HepG2 (cell line): ENCODE measurements around the gene VAV2. TPM values are rescaled to one million over a fixed set of nuclear protein-coding genes. Genes with fewer than 3 reads are reported as not detected.

Source experiments
- ATAC-seq: fragments of 200-7000 bp; cut with Tn5 transposase; 3 replicates; pipeline ENCODE4 v1.9.1; 2020; ENCODE audit warnings: mild to moderate bottlenecking, moderate library complexity
- BruUV-seq: library from RNA; stranded (reverse); fragments of 400-500 nt; replicated peaks from 2 replicates; lab custom pipeline; 2021; lab: Mats Ljungman, UMichigan
- CTCF ChIA-PET: fragments of 300-600 bp; formaldehyde crosslinking; extraction: SDS; loops from one replicate; lab custom pipeline; 2021; ENCODE audit warnings: low total read pairs, inconsistent platforms, low intra/inter-chr PET ratio; lab: Yijun Ruan, JAX
- POLR2A ChIA-PET: fragments of 350-600 bp; sonication (Branson Sonifier 250); formaldehyde crosslinking; loops from one replicate; lab custom pipeline; 2020; ENCODE audit warnings: antibody characterized with exemption, inconsistent platforms; lab: Yijun Ruan, JAX
- DNase-seq: peaks from one replicate; pipeline ENCODE4 v3.0.0-alpha.2; 2015; ENCODE audit warnings: low spot score
- FAIRE-seq: peaks from 3 replicates; lab custom pipeline; 2011; peaks lifted over from hg19 to GRCh38; lab: Jason Lieb, UNC
- H2AFZ ChIP-seq: one replicate; pipeline ENCODE4 v1.6.1; 2011; ENCODE audit warnings: low read length, inconsistent platforms
- H3K27ac ChIP-seq: fragments of 300-600 bp; 3 replicates; pipeline ENCODE4 v1.8.0; 2011; ENCODE audit warnings: mixed run types, mild to moderate bottlenecking, mixed read lengths, low read length, inconsistent platforms; ENCODE audit not compliant: insufficient read depth; ENCODE audit errors: extremely low read length
- H3K27me3 ChIP-seq, 2 experiments: fragments of 200-600 bp in 1 of 2; 2 replicates in 1 of 2; 3 replicates in 1 of 2; pipeline versions ENCODE4 v1.6.0 to v1.8.0; 2011; ENCODE audit warnings: low read length in 2 of 2, mild to moderate bottlenecking in 2 of 2, moderate library complexity in 2 of 2, inconsistent platforms in 1 of 2; ENCODE audit not compliant: insufficient read depth in 2 of 2, control insufficient read depth in 1 of 2
- H3K36me3 ChIP-seq, 2 experiments: fragments of 200-600 bp in 1 of 2; replicated peaks in 1 of 2; 2 replicates in 1 of 2; 3 replicates in 1 of 2; pipeline versions ENCODE4 v1.5.1 to v1.8.0; 2011; ENCODE audit warnings: low read length in 2 of 2, inconsistent platforms in 1 of 2; ENCODE audit not compliant: insufficient read depth in 2 of 2, control insufficient read depth in 1 of 2
- H3K4me1 ChIP-seq: 2 replicates; pipeline ENCODE4 v1.5.1; 2012; ENCODE audit warnings: low read length, inconsistent platforms; ENCODE audit not compliant: insufficient read depth
- H3K4me2 ChIP-seq: 2 replicates; pipeline ENCODE4 v1.6.0; 2011; ENCODE audit warnings: low read depth, low read length, inconsistent platforms
- H3K4me3 ChIP-seq, 3 experiments: fragments of 200-600 bp in 1 of 3; sonication (generic), shearing (Covaris generic) in 1 of 3; replicated peaks in 1 of 3; 2 replicates each; pipeline ENCODE4 v1.5.1; 2011 to 2016; ENCODE audit warnings: low read length in 3 of 3, inconsistent platforms in 2 of 3, low read depth in 2 of 3, mild to moderate bottlenecking in 2 of 3, control low read depth in 1 of 3, mixed read lengths in 1 of 3; ENCODE audit not compliant: insufficient read depth in 1 of 3
- H3K79me2 ChIP-seq: one replicate; pipeline ENCODE4 v1.6.1; 2011; ENCODE audit warnings: low read length, inconsistent platforms; ENCODE audit not compliant: insufficient read depth
- H3K9ac ChIP-seq: 2 replicates; pipeline ENCODE4 v1.6.0; 2011; ENCODE audit warnings: mild to moderate bottlenecking, low read depth, low read length, inconsistent platforms; ENCODE audit not compliant: insufficient read depth
- H3K9me3 ChIP-seq: 2 replicates; pipeline ENCODE4 v1.5.1; 2012; ENCODE audit warnings: mild to moderate bottlenecking, low read length
- H4K20me1 ChIP-seq: 2 replicates; pipeline ENCODE4 v1.6.0; 2011; ENCODE audit warnings: inconsistent platforms, mild to moderate bottlenecking, low read length, moderate library complexity; ENCODE audit not compliant: insufficient read depth
- HINFP ChIP-seq: sonication (generic); formaldehyde crosslinking; IDR thresholded peaks from 2 replicates; pipeline ENCODE4 v1.4.0; 2020; ENCODE audit warnings: low read depth, mild to moderate bottlenecking, missing genetic modification reagents
- NCOR1 ChIP-seq: fragments of 200-600 bp; sonication (generic); IDR thresholded peaks from 2 replicates; pipeline ENCODE4 v1.7.0; 2017; ENCODE audit warnings: antibody characterized with exemption, low read length, borderline replicate concordance
- RNF2 ChIP-seq: fragments of 450-650 bp; conservative IDR thresholded peaks from 2 replicates; pipeline ENCODE4 v1.6.1; 2016; ENCODE audit warnings: low read depth
- SP2 ChIP-seq: sonication (generic); formaldehyde crosslinking; IDR thresholded peaks from 2 replicates; pipeline ENCODE4 v1.5.1; 2020; ENCODE audit warnings: mild to moderate bottlenecking, missing genetic modification reagents
- ZBTB3 ChIP-seq: sonication (generic); formaldehyde crosslinking; IDR thresholded peaks from 2 replicates; pipeline ENCODE4 v1.4.0; 2020; ENCODE audit warnings: low read depth, mild to moderate bottlenecking, moderate library complexity, missing genetic modification reagents, borderline replicate concordance
- ZFP36 ChIP-seq: fragments of 150-350 bp; IDR thresholded peaks from 2 replicates; pipeline ENCODE4 v1.6.1; 2018; ENCODE audit warnings: borderline replicate concordance, low read length, low read depth; ENCODE audit not compliant: partially characterized antibody
- ZMYM3 ChIP-seq: sonication (generic); formaldehyde crosslinking; IDR thresholded peaks from 2 replicates; pipeline ENCODE4 v1.5.1; 2020; ENCODE audit warnings: mild to moderate bottlenecking, missing genetic modification reagents
- ZNF20 ChIP-seq: sonication (generic); formaldehyde crosslinking; IDR thresholded peaks from 2 replicates; pipeline ENCODE4 v1.4.0; 2020; ENCODE audit warnings: mild to moderate bottlenecking, moderate library complexity, missing genetic modification reagents
- ZNF572 ChIP-seq: sonication (generic); formaldehyde crosslinking; IDR thresholded peaks from 2 replicates; pipeline ENCODE4 v1.5.1; 2020; ENCODE audit warnings: mild to moderate bottlenecking, missing genetic modification reagents
- ZNF616 ChIP-seq: sonication (generic); formaldehyde crosslinking; IDR thresholded peaks from 2 replicates; pipeline ENCODE4 v1.5.0; 2020; ENCODE audit warnings: low read depth, mild to moderate bottlenecking, missing genetic modification reagents
- whole genome bisulfite sequencing: methylation state at CpG from one replicate; pipeline ENCODE4 v1.1.6; 2017; ENCODE audit warnings: low lambda C conversion rate; 5-methylcytosine and 5-hydroxymethylcytosine counted together
- in situ Hi-C: cut with HindIII; loops from 2 replicates; pipeline ENCODE4 v1.10.0; 2017; ENCODE audit warnings: low pct_unique_long_range_greater_than_20kb; ENCODE audit not compliant: extremely low pct_ligation_motif_present
- intact Hi-C: fragments of 100-400 bp; cut with micrococcal nuclease; formaldehyde crosslinking; loops from one replicate; pipeline ENCODE4 v1.10.0; 2022; ENCODE audit not compliant: unreplicated experiment
- polyA plus RNA-seq, 8 experiments: library from polyadenylated mRNA; depleted of rRNA in 3 of 8; stranded (reverse) in 7 of 8; unstranded in 1 of 8; fragments of >200 nt; fragmentation: Illumina TruSeq in 4 of 8; extraction: Trizol in 4 of 8; gene quantifications; 2 replicates each; pipeline versions ENCODE4 v1.2.1 to v1.2.3, GENCODE V29; 2011 to 2016; ENCODE audit warnings: low read depth in 4 of 8, missing spikeins in 1 of 8, mixed read lengths in 1 of 8; ENCODE audit not compliant: insufficient read depth in 1 of 8
- total RNA-seq, 5 experiments: library from RNA; depleted of rRNA; stranded (reverse); fragments of >200 nt; fragmentation: Illumina TruSeq; extraction: Trizol; gene quantifications; 2 replicates each; pipeline ENCODE4 v1.2.3, GENCODE V29; 2016; ENCODE audit warnings: low read depth in 1 of 5

The VAV2 gene
- total and polyA plus RNA-seq, 2 of the 13 experiments (the other 11 are each of a cell fraction or from before 2014, with no cell fraction given): 22.5 to 22.9 TPM

- Histone ChIP-seq H3K36me3 (peaks cover 6 to 36% of the 10 kb centered on the region in 2 experiments), H3K27ac (no peak overlapping the region), H3K79me2 (peaks cover 47% of the 10 kb centered on the region), H3K27me3 (no peaks in the 10 kb centered on the region), H3K9me3 (no peaks in the 10 kb centered on the region), H4K20me1 (peaks cover 17% of the 10 kb centered on the region; the same call in 1 of the 2 replicates), H3K4me3 (no peak overlapping the region), H3K4me1 (peaks cover 19% of the 10 kb centered on the region), H2AFZ (no peak overlapping the region), H3K9ac (no peak overlapping the region), H3K4me2 (no peak overlapping the region)
- WGBS: 97% methylated on average over 5 of the region's 9 CpGs
- no peak for ATAC-seq
- in situ Hi-C loops: no loop called here
- ChIA-PET POLR2A (interaction anchor here (1.1 kb wide), 1 partner anchor 12 kb away, joined by 3 read pairs; no protein-coding TSS in a partner anchor), CTCF (no interaction called here)
- peak; percentile 75 for TF ChIP-seq ZFP36
- TF ChIP-seq ZNF616 (CRISPR knock-in tag): no peak
- TF ChIP-seq ZMYM3: peak; percentile 65
- intact Hi-C loops: no loop called here
- DNase-seq: no peak
- FAIRE-seq: no peak
- BruUV-seq: no TSS peak
Measured at GRCh38 chr9:133926165-133926856, 65.8 kb downstream of the VAV2 start.

- no peak overlapping the region for H3K4me3 ChIP-seq
- H3K9me3 ChIP-seq: no peaks in the 10 kb centered on the region
- H3K27me3 ChIP-seq: no peaks in the 10 kb centered on the region
- no TSS peak for BruUV-seq
- H3K4me1 ChIP-seq: peaks cover 19% of the 10 kb centered on the region
- peak; percentile 78 for ATAC-seq
- in situ Hi-C loops: no loop called here
- H3K9ac ChIP-seq: no peak overlapping the region
- peaks cover 6 to 33% of the 10 kb centered on the region in 2 experiments for H3K36me3 ChIP-seq
- CTCF ChIA-PET: interaction anchor here (1.0 kb wide), 1 partner anchor 70 kb away, joined by 4 read pairs; no protein-coding TSS in a partner anchor
- 76% methylated on average over 3 of the region's 5 CpGs for WGBS
- H2AFZ ChIP-seq: no peak overlapping the region
- peak; percentile 46 for DNase-seq
- POLR2A ChIA-PET: interaction anchor here (0.6 to 1.5 kb wide), 4 partner anchors 10 to 69 kb away, joined by 3 to 9 read pairs (median 4); no protein-coding TSS in a partner anchor
- no peak overlapping the region for H3K27ac ChIP-seq
- H4K20me1 ChIP-seq: peaks cover 17% of the 10 kb centered on the region; the same call in 1 of the 2 replicates
- no peak overlapping the region for H3K4me2 ChIP-seq
- intact Hi-C loops: loop anchor here (5.0 kb wide), 1 partner anchor 53 kb away; no protein-coding TSS in a partner anchor
- peaks cover 55% of the 10 kb centered on the region for H3K79me2 ChIP-seq
- peak; percentile 72 for FAIRE-seq
- TF ChIP-seq SP2 (CRISPR knock-in tag): no peak
- no peak for TF ChIP-seq ZNF20 (CRISPR knock-in tag)
- no peak for TF ChIP-seq NCOR1
- no peak for TF ChIP-seq HINFP
- no peak for TF ChIP-seq ZNF572 (CRISPR knock-in tag)
- TF ChIP-seq RNF2: no peak
- TF ChIP-seq ZBTB3 (CRISPR knock-in tag): no peak
Measured at GRCh38 chr9:133924453-133924852, 67.7 kb downstream of the VAV2 start.
